Bronchial epithelial cell (primary cell): ENCODE measurements around the gene IL22RA1. TPM values are rescaled to one million over a fixed set of nuclear protein-coding genes. Genes with fewer than 3 reads are reported as not detected.
A peak's percentile ranks its signal among the peaks of the same experiment; 100 is the strongest.

Source experiments
- DNase-seq: peaks from one replicate; pipeline ENCODE4 v3.0.0-alpha.2; 2010; ENCODE audit warnings: low read depth
- FAIRE-seq: peaks from 2 replicates; lab custom pipeline; 2011; peaks lifted over from hg19 to GRCh38; lab: Jason Lieb, UNC
- H3K27me3 ChIP-seq: 2 replicates; pipeline ENCODE4 v1.5.1; 2011; ENCODE audit warnings: low read length; ENCODE audit not compliant: control insufficient read depth, insufficient read depth
- H3K36me3 ChIP-seq: 2 replicates; pipeline ENCODE4 v1.5.1; 2011; ENCODE audit warnings: low read length; ENCODE audit not compliant: control insufficient read depth, insufficient read depth
- H3K4me3 ChIP-seq: 2 replicates; pipeline ENCODE4 v1.5.1; 2011; ENCODE audit warnings: mild to moderate bottlenecking, low read depth, low read length, control low read depth
- CTCF ChIP-seq: IDR thresholded peaks from 2 replicates; pipeline ENCODE4 v1.5.1; 2011; ENCODE audit warnings: mild to moderate bottlenecking, moderate library complexity, low read length, control low read depth, inconsistent platforms; ENCODE audit not compliant: insufficient read depth, severe bottlenecking
- total RNA-seq: library from RNA; depleted of rRNA; stranded (reverse); fragments of >200 nt; gene quantifications from 2 replicates; pipeline ENCODE4 v1.2.1, GENCODE V29; 2014

The IL22RA1 gene
- total RNA-seq, 1 donor from 2014 or later: 0.26 TPM

GRCh38 chr1:24117132-24117531 lies 25.8 kb downstream of the IL22RA1 start:
- Histone ChIP-seq H3K4me3 (no peak overlapping the region), H3K36me3 (no peaks in the 10 kb centered on the region), H3K27me3 (no peaks in the 10 kb centered on the region)
- DNase-seq (no peak), FAIRE-seq (no peak)
- TF ChIP-seq CTCF: no peak

- TF ChIP-seq CTCF: no peak
- no peak for FAIRE-seq
- DNase-seq: no peak
- no peak overlapping the region for H3K4me3 ChIP-seq
- H3K27me3 ChIP-seq: no peaks in the 10 kb centered on the region
- H3K36me3 ChIP-seq: no peaks in the 10 kb centered on the region
Measured at GRCh38 chr1:24114753-24115152, 28.2 kb downstream of the IL22RA1 start.

- Histone ChIP-seq H3K27me3 (no peaks in the 10 kb centered on the region), H3K36me3 (no peaks in the 10 kb centered on the region), H3K4me3 (no peak overlapping the region)
- DNase-seq (no peak), FAIRE-seq (no peak)
- TF ChIP-seq CTCF: no peak
Measured at GRCh38 chr1:24113641-24114033, 29.3 kb downstream of the IL22RA1 start.

- TF ChIP-seq CTCF: peak; percentile 79
- DNase-seq (peak; percentile 68), FAIRE-seq (no peak)
- Histone ChIP-seq H3K27me3 (no peaks in the 10 kb centered on the region), H3K36me3 (no peaks in the 10 kb centered on the region), H3K4me3 (peak within 1 kb of the TSS; percentile 4)
Measured at GRCh38 chr1:24111996-24112779, 30.8 kb downstream of the IL22RA1 start, which contains the start of gene MYOM3. MYOM3 (minus strand) TSS chr1:24112135; CDS start chr1:24108636, 3,499 bp downstream.

GRCh38 chr1:24111262-24111995 lies 31.5 kb downstream of the IL22RA1 start:
- DNase-seq (peak; percentile 58), FAIRE-seq (no peak)
- H3K4me3 ChIP-seq: no peak overlapping the region
- H3K27me3 ChIP-seq: no peaks in the 10 kb centered on the region
- no peaks in the 10 kb centered on the region for H3K36me3 ChIP-seq
- TF ChIP-seq CTCF: no peak
